ENCODE results near the gene PDE6D. TPM values are rescaled to one million over a fixed set of nuclear protein-coding genes. Genes with fewer than 3 reads are reported as not detected.
A peak's percentile ranks its signal among the peaks of the same experiment; 100 is the strongest.

The PDE6D gene
- total and polyA plus RNA-seq, 7 experiments from 2014 or later, result 14.3 to 55.3 (median 27.0) TPM

DNA sequence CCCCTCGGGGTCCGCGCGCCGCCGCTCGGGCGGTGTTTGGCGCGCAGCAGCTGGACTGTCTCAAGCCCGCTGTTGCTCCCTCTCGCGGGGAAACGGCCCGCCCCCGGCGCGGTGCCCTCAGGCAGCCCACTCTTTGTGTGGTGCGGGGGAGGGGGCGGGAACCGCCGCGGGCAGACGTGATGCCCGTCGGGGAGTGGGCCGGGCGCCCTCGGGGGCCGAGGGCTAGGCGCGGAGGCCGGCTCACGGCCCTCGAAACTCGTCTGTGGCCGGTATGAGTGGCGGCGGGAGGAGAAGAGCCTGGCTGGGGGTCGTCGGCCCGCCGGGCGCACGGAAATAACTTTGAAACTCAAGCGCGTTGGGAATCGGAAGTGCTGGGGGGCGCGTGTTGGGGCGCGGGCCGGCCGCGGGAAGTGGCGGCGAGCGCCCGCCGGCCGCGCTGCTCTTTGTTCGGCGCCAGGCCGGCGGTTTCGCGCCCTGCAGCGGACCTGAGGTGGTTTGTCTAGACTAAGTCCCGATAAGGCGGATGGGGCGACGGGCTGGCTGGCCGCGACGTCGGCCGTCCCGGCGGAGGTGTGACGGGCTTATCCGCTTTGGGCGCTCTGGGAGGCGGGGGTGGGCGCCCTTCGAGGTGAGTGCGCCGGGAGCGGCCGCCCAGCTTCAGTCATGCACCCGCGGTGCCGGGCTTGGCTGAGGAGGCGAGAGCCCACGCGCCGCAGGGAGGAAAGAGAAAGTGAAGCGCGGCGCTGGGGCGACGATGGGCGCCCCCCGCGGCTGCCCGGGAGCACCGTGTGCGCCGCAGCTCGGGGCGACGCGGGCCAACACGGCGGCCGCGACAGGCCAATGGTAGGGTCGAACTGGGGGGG is 72.1 kb downstream of the PDE6D start:
- H3K27me3 Mint-ChIP-seq, result peaks cover 0 to 6% (median 0%) of the 10 kb centered on the region in 5 donors
- Histone ChIP-seq H3K9me3 (ENCODE audit: control insufficient read depth in 2 of 3, low read length in 3 of 3) (no peaks in the 10 kb centered on the region), H3K36me3 (ENCODE audit: control insufficient read depth in 2 of 3, insufficient read depth in 3 of 3, low read length in 3 of 3) (peaks cover 12 to 45% (median 15%) of the 10 kb centered on the region in 3 experiments), H3K27me3 (ENCODE audit: control insufficient read depth in 2 of 2, insufficient read depth in 2 of 2, low read length in 2 of 2) (no peaks in the 10 kb centered on the region), H3K27ac (ENCODE audit: low read depth, low read length) (peak overlapping the region; percentile 95), H3K4me1 (ENCODE audit: control insufficient read depth in 2 of 2, insufficient read depth in 2 of 2, low read length in 2 of 2) (peaks cover 31 to 34% of the 10 kb centered on the region in 2 donors), H3K4me3 (ENCODE audit: low read length) (peak overlapping the region; percentile 90)
- peaks cover 26 to 51% (median 38%) of the 10 kb centered on the region in 7 donors for H3K4me1 Mint-ChIP-seq
- POLR2A ChIA-PET, result interaction anchor here (0.6 to 8.8 kb wide), 17 partner anchors 9 to 1559 kb away, joined by 3 to 241 read pairs (median 5); partner anchors contain the start of genes EIF4E2, NCL, PDE6D and TIGD1
- H3K27ac Mint-ChIP-seq, result peak overlapping the region; percentile 99 to 100 (median 100)
- ATAC-seq (no peak), DNase-seq (peak; percentile 48 to 76 (median 61))
- peak overlapping the region; percentile 92 to 100 (median 98) for H3K4me3 Mint-ChIP-seq
- CTCF ChIA-PET, result interaction anchor here (0.7 to 1.3 kb wide), 6 partner anchors 20 to 96 kb away, joined by 3 to 5 read pairs (median 4); no protein-coding TSS in a partner anchor
- intact Hi-C loops (cut with micrococcal nuclease), result loop anchor here (1.0 to 10.0 kb wide), 8 partner anchors 96 to 1558 kb away; partner anchors contain the start of genes NCL (in 1 of the 2), PSMD1 (in 1 of the 2) and SP100 (in 1 of the 2)
- peaks cover 0 to 14% (median 0%) of the 10 kb centered on the region in 11 donors for H3K9me3 Mint-ChIP-seq
- H3K36me3 Mint-ChIP-seq, result peaks cover 10 to 40% (median 21%) of the 10 kb centered on the region in 5 donors

DNA sequence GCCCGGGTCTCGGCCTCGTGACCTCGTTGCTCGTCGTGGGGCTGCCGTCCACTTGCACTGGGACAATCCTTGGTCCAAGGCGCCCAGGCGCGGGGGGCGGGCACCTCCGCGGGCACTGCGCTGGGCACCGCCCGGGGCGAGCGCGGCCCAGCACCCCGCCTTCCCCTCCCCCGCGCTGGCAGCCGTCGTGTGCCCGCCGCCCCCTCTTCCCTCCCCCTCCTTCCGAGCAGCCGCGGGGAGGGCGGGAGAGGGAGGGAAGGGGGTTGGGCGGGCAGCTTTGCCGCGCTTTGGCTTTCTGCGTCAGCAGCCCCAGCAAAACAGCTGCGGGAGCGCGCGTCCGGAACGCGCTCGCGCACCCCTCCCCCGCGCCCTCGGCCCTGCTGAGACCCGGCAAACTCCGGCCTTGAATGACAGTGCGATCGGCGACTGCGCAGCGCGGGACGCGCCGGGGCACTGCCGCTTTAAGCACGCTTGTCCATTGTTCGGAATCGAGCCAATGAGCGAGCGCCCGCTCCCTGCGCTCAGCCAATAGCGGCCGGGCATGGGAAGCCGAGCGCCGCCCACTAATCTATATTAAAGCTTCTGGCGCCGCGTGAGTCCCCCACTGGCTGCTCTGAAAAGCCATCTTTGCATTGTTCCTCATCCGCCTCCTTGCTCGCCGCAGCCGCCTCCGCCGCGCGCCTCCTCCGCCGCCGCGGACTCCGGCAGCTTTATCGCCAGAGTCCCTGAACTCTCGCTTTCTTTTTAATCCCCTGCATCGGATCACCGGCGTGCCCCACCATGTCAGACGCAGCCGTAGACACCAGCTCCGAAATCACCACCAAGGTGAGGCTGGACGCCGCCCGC is 72.9 kb downstream of the PDE6D start, which contains the start of gene PTMA:
Gene PTMA (plus strand): TSS at position 599 of the 846 bp plus-strand sequence. CDS start 182 bp downstream, at position 781.
- Histone ChIP-seq H3K9me3 (ENCODE audit: control insufficient read depth in 2 of 3, low read length in 3 of 3) (no peaks in the 10 kb centered on the region), H3K4me3 (ENCODE audit: low read length) (peak within 1 kb of the TSS; percentile 90), H3K27ac (ENCODE audit: low read depth, low read length) (peak within 1 kb of the TSS; percentile 100), H3K27me3 (ENCODE audit: control insufficient read depth in 2 of 2, insufficient read depth in 2 of 2, low read length in 2 of 2) (no peaks in the 10 kb centered on the region), H3K4me1 (ENCODE audit: control insufficient read depth in 2 of 2, insufficient read depth in 2 of 2, low read length in 2 of 2) (peaks cover 26 to 27% of the 10 kb centered on the region in 2 donors), H3K36me3 (ENCODE audit: control insufficient read depth in 2 of 3, insufficient read depth in 3 of 3, low read length in 3 of 3) (peaks cover 12 to 41% (median 12%) of the 10 kb centered on the region in 3 experiments)
- Mint-ChIP-seq H3K4me3 (peak within 1 kb of the TSS; percentile 95 to 100 (median 99)), H3K36me3 (peaks cover 10 to 35% (median 15%) of the 10 kb centered on the region in 5 donors), H3K27me3 (peaks cover 0 to 6% (median 0%) of the 10 kb centered on the region in 5 donors), H3K9me3 (peaks cover 0 to 12% (median 0%) of the 10 kb centered on the region in 11 donors), H3K4me1 (peaks cover 18 to 43% (median 31%) of the 10 kb centered on the region in 7 donors), H3K27ac (peak within 1 kb of the TSS; percentile 100)
- DNase-seq, result peak; percentile 98 to 100 (median 100)
- peak; percentile 77 for ATAC-seq
- intact Hi-C loops (cut with micrococcal nuclease), result loop anchor here (1.0 to 10.0 kb wide), 12 partner anchors 46 to 1559 kb away; partner anchors contain the start of genes NCL (in 2 of the 2), PDE6D (in 2 of the 2), COPS7B (in 1 of the 2) and PSMD1 (in 1 of the 2)
- CTCF ChIA-PET, result interaction anchor here (0.7 to 0.9 kb wide), 5 partner anchors 22 to 95 kb away, joined by 3 to 5 read pairs (median 3); no protein-coding TSS in a partner anchor
- POLR2A ChIA-PET, result interaction anchor here (0.6 to 8.8 kb wide), 17 partner anchors 9 to 1560 kb away, joined by 3 to 241 read pairs (median 5); partner anchors contain the start of genes EIF4E2, NCL, PDE6D and TIGD1

DNA sequence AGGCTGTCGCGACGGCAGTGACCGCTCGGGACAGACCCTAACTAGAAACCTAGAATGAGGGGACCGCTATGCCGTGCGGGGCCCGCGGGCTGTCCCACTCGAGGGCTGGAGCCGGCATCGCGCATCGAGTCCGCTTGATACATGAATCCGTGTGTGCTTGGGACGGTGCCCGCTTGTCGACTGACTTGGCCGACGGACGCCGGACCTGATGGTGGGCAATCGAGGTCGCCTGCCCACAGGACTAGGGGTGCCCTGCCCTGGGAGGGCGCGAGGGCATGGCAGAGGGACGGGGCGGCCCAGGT is 73.5 kb downstream of the PDE6D start:
- peak overlapping the region; percentile 95 to 99 (median 97) for H3K4me3 Mint-ChIP-seq
- Histone ChIP-seq H3K9me3 (ENCODE audit: control insufficient read depth in 2 of 3, low read length in 3 of 3) (no peaks in the 10 kb centered on the region), H3K27ac (ENCODE audit: low read depth, low read length) (peak overlapping the region; percentile 100), H3K36me3 (ENCODE audit: control insufficient read depth in 2 of 3, insufficient read depth in 3 of 3, low read length in 3 of 3) (peaks cover 11 to 40% (median 12%) of the 10 kb centered on the region in 3 experiments), H3K27me3 (ENCODE audit: control insufficient read depth in 2 of 2, insufficient read depth in 2 of 2, low read length in 2 of 2) (no peaks in the 10 kb centered on the region), H3K4me1 (ENCODE audit: control insufficient read depth in 2 of 2, insufficient read depth in 2 of 2, low read length in 2 of 2) (peaks cover 25 to 27% of the 10 kb centered on the region in 2 donors), H3K4me3 (ENCODE audit: low read length) (peak overlapping the region; percentile 78)
- ATAC-seq (no peak), DNase-seq (peak in 1 of 9 donors; percentile 61)
- intact Hi-C loops (cut with micrococcal nuclease), result loop anchor here (1.0 to 10.0 kb wide), 10 partner anchors 45 to 1560 kb away; partner anchors contain the start of genes PDE6D (in 2 of the 2), COPS7B (in 1 of the 2), NCL (in 1 of the 2) and PSMD1 (in 1 of the 2)
- H3K27ac Mint-ChIP-seq, result peak overlapping the region; percentile 100
- H3K4me1 Mint-ChIP-seq, result peaks cover 17 to 40% (median 29%) of the 10 kb centered on the region in 7 donors
- ChIA-PET CTCF (interaction anchor here (1.2 to 1.5 kb wide), 4 partner anchors 8 to 52 kb away, joined by 3 to 7 read pairs (median 4); no protein-coding TSS in a partner anchor), POLR2A (interaction anchor here (0.9 to 8.8 kb wide), 18 partner anchors 9 to 843 kb away, joined by 3 to 241 read pairs (median 5); partner anchors contain the start of genes EIF4E2, NCL, PDE6D and TIGD1)
- peaks cover 10 to 34% (median 14%) of the 10 kb centered on the region in 5 donors for H3K36me3 Mint-ChIP-seq
- peaks cover 0 to 12% (median 0%) of the 10 kb centered on the region in 11 donors for H3K9me3 Mint-ChIP-seq
- H3K27me3 Mint-ChIP-seq, result peaks cover 0 to 6% (median 0%) of the 10 kb centered on the region in 5 donors

DNA sequence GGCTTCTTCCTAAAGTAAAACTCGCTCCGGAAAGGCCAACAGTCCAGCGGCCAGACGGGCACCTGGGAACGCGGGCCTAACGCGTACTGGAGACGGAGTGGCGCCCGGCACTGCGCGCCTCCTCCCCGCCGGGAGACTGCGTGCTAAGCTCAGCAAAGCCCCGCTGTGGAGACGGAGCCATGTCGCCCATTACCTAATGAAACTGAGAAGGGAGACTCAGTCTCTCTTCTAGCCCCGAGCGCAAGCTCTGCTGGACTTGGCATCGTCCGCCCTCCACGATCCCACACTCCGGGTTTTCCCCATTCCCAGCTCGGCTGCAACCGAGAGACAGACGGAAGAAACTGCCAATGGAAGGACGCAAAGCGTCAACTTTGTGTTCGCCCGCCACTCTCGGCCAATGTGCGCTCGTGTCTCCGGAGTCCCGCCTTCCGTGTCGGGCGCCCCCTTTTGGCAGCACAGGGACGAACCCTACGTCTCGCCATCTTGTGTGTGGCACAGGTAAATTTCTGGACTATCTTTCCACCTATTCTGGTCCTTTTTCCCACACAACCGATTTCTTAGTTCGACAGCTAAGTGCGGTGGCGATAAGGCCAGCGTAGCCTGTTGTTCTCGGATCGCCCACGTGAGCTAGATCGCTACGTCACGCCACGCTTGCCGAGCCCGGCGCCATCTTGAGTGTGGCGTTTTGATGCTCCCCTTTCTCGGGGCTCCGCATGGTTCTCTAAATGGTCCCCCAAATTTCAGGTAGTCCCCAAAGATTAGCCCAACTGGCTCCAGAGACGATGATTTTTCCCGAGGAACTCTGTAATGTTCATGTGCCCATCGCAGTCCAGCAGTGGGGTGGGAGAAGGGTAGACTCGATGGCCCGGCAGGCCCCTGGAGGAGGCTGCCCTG is 74.1 kb downstream of the PDE6D start:
- CTCF ChIA-PET, result interaction anchor here (0.6 to 2.1 kb wide), 11 partner anchors 8 to 255 kb away, joined by 3 to 13 read pairs (median 5); no protein-coding TSS in a partner anchor
- peak; percentile 96 to 99 (median 97) for DNase-seq
- H3K27ac Mint-ChIP-seq, result peak overlapping the region; percentile 100

More for the DNA sequence above, 74.1 kb downstream of the PDE6D start:
- H3K27me3 ChIP-seq (ENCODE audit: control insufficient read depth in 2 of 2, insufficient read depth in 2 of 2, low read length in 2 of 2), result no peaks in the 10 kb centered on the region
- H3K4me3 ChIP-seq (ENCODE audit: low read length), result peak overlapping the region; percentile 78
- no peaks in the 10 kb centered on the region for H3K9me3 ChIP-seq (ENCODE audit: control insufficient read depth in 2 of 3, low read length in 3 of 3)
- peaks cover 19 to 21% of the 10 kb centered on the region in 2 donors for H3K4me1 ChIP-seq (ENCODE audit: control insufficient read depth in 2 of 2, insufficient read depth in 2 of 2, low read length in 2 of 2)
- peak; percentile 62 for ATAC-seq
- H3K27ac ChIP-seq (ENCODE audit: low read depth, low read length), result peak overlapping the region; percentile 100
- POLR2A ChIA-PET, result interaction anchor here (0.7 to 8.8 kb wide), 29 partner anchors 8 to 1712 kb away, joined by 3 to 241 read pairs (median 5); partner anchors contain the start of gene NCL
- H3K36me3 ChIP-seq (ENCODE audit: control insufficient read depth in 2 of 3, insufficient read depth in 3 of 3, low read length in 3 of 3), result peaks cover 5 to 34% (median 6%) of the 10 kb centered on the region in 3 experiments
- Mint-ChIP-seq H3K27me3 (peaks cover 0 to 6% (median 0%) of the 10 kb centered on the region in 5 donors), H3K4me1 (peaks cover 11 to 34% (median 23%) of the 10 kb centered on the region in 7 donors), H3K4me3 (peak overlapping the region; percentile 95 to 99 (median 97)), H3K9me3 (peaks cover 0 to 12% (median 0%) of the 10 kb centered on the region in 11 donors), H3K36me3 (peaks cover 4 to 28% (median 12%) of the 10 kb centered on the region in 5 donors)
- intact Hi-C loops (cut with micrococcal nuclease), result loop anchor here (1.0 to 10.0 kb wide), 12 partner anchors 7 to 1560 kb away; partner anchors contain the start of genes PDE6D (in 2 of the 2), COPS7B (in 1 of the 2), NCL (in 1 of the 2) and PSMD1 (in 1 of the 2)
